GM23338 (cell line): ENCODE measurements around the gene TNNI2. TPM values are rescaled to one million over a fixed set of nuclear protein-coding genes. Genes with fewer than 3 reads are reported as not detected.

Source experiments
- ATAC-seq: fragments of 200-7000 bp; cut with Tn5 transposase; 3 replicates; pipeline ENCODE4 v1.9.1; 2020
- DNase-seq: peaks from one replicate; pipeline ENCODE4 v3.0.0-alpha.2; 2015; ENCODE audit warnings: low spot score
- H2AFZ ChIP-seq: fragments of 200-600 bp; sonication (generic); 2 replicates; pipeline ENCODE4 v1.8.0; 2016; ENCODE audit warnings: antibody characterized with exemption, mild to moderate bottlenecking, moderate library complexity
- H3F3A ChIP-seq: fragments of 200-600 bp; sonication (generic); replicated peaks from 2 replicates; pipeline ENCODE4 v1.8.0; 2017; ENCODE audit warnings: antibody characterized with exemption, mixed run types, low read depth
- H3K27ac ChIP-seq: fragments of 200-600 bp; sonication (generic); 2 replicates; pipeline ENCODE4 v1.6.1; 2016; ENCODE audit warnings: low read depth
- H3K27me3 ChIP-seq: fragments of 200-600 bp; sonication (generic); 2 replicates; pipeline ENCODE4 v1.8.0; 2016; ENCODE audit warnings: mild to moderate bottlenecking, mixed run types, moderate library complexity; ENCODE audit not compliant: insufficient read depth
- H3K36me3 ChIP-seq: fragments of 200-600 bp; sonication (generic); 2 replicates; pipeline ENCODE4 v1.8.0; 2016; ENCODE audit warnings: mild to moderate bottlenecking; ENCODE audit not compliant: insufficient read depth
- H3K4me1 ChIP-seq: fragments of 200-600 bp; sonication (generic); 2 replicates; pipeline ENCODE4 v1.8.0; 2016; ENCODE audit warnings: mild to moderate bottlenecking, moderate library complexity; ENCODE audit not compliant: insufficient read depth
- H3K4me2 ChIP-seq: fragments of 200-600 bp; sonication (generic); 2 replicates; pipeline ENCODE4 v1.7.1; 2017; ENCODE audit warnings: mixed run types
- H3K4me3 ChIP-seq: fragments of 200-600 bp; sonication (generic); 2 replicates; pipeline ENCODE4 v1.6.1; 2016; ENCODE audit warnings: mixed run types
- H3K79me2 ChIP-seq: fragments of 200-600 bp; sonication (generic); replicated peaks from 2 replicates; pipeline ENCODE4 v1.8.0; 2017; ENCODE audit warnings: mild to moderate bottlenecking; ENCODE audit not compliant: insufficient read depth
- H3K9me2 ChIP-seq: fragments of 200-600 bp; sonication (generic); 2 replicates; pipeline ENCODE4 v1.8.0; 2017; ENCODE audit not compliant: insufficient read depth
- H4K20me1 ChIP-seq: fragments of 200-600 bp; sonication (generic); replicated peaks from 2 replicates; pipeline ENCODE4 v1.8.0; 2017; ENCODE audit warnings: mild to moderate bottlenecking; ENCODE audit not compliant: insufficient read depth
- H3K27ac Mint-ChIP-seq: 2 replicates; pipeline ENCODE4 v1.8.0; 2020; ENCODE audit warnings: inconsistent platforms, mild to moderate bottlenecking, moderate library complexity, mixed read lengths
- H3K27me3 Mint-ChIP-seq: 3 replicates; pipeline ENCODE4 v1.8.0; 2022; ENCODE audit warnings: low read depth, mild to moderate bottlenecking, moderate library complexity, mixed read lengths, inconsistent platforms; ENCODE audit not compliant: insufficient read depth, poor library complexity
- H3K36me3 Mint-ChIP-seq: 3 replicates; pipeline ENCODE4 v1.8.0; 2021; ENCODE audit warnings: low read depth, mild to moderate bottlenecking, inconsistent platforms, moderate library complexity, mixed read lengths
- H3K4me1 Mint-ChIP-seq: 3 replicates; pipeline ENCODE4 v1.8.0; 2020; ENCODE audit warnings: mild to moderate bottlenecking, inconsistent platforms, mixed read lengths
- H3K4me3 Mint-ChIP-seq: 3 replicates; pipeline ENCODE4 v1.8.0; 2021; ENCODE audit warnings: moderate library complexity, mild to moderate bottlenecking, inconsistent platforms, mixed read lengths
- H3K9me3 Mint-ChIP-seq: 3 replicates; pipeline ENCODE4 v1.8.0; 2020; ENCODE audit warnings: moderate library complexity, mild to moderate bottlenecking, inconsistent platforms, mixed read lengths
- CREB1 ChIP-seq: fragments of 250-450 bp; sonication (Bioruptor Pico); IDR thresholded peaks from 2 replicates; pipeline ENCODE4 v1.5.0; 2020; ENCODE audit warnings: low read depth, mild to moderate bottlenecking, moderate library complexity
- EZH2 ChIP-seq: fragments of 200-600 bp; sonication (generic); IDR thresholded peaks from one replicate; pipeline ENCODE4 v1.8.0; 2017; ENCODE audit warnings: antibody characterized with exemption, mild to moderate bottlenecking, low read depth; ENCODE audit not compliant: unreplicated experiment
- EZH2phosphoT487 ChIP-seq: fragments of 200-600 bp; sonication (generic); IDR thresholded peaks from one replicate; pipeline ENCODE4 v1.8.1; 2018; ENCODE audit warnings: antibody characterized with exemption; ENCODE audit not compliant: unreplicated experiment
- JUNB ChIP-seq: IDR thresholded peaks from one replicate; pipeline ENCODE4 v1.6.1; 2016; ENCODE audit warnings: antibody characterized with exemption; ENCODE audit not compliant: unreplicated experiment
- NANOG ChIP-seq: IDR thresholded peaks from 2 replicates; pipeline ENCODE4 v1.6.1; 2016; ENCODE audit warnings: antibody characterized with exemption, borderline replicate concordance
- POLR2AphosphoS5 ChIP-seq: IDR thresholded peaks from 2 replicates; pipeline ENCODE4 v1.6.1; 2016; ENCODE audit warnings: antibody characterized with exemption, low read depth
- STAT1 ChIP-seq: IDR thresholded peaks from one replicate; pipeline ENCODE4 v1.6.1; 2016; ENCODE audit warnings: antibody characterized with exemption; ENCODE audit not compliant: unreplicated experiment
- ZNF331 ChIP-seq: fragments of 250-450 bp; sonication (Bioruptor Pico); IDR thresholded peaks from 2 replicates; pipeline ENCODE4 v1.5.0; 2020; ENCODE audit warnings: low read depth, mild to moderate bottlenecking, moderate library complexity
- polyA plus RNA-seq: library from polyadenylated mRNA; unstranded; fragments of >200 nt; fragmentation: Nextera tagmentation; extraction: Ambion mirVana; gene quantifications from 2 replicates; pipeline ENCODE4 v1.2.1, GENCODE V29; 2016
- total RNA-seq: library from RNA; depleted of rRNA; stranded (reverse); fragments of >200 nt; shearing (Covaris generic); gene quantifications from 2 replicates; pipeline ENCODE4 v1.2.3, GENCODE V29; 2014
- TF ChIP-seq, protein P1 (sequence below): IDR thresholded peaks from one replicate; pipeline ENCODE4 v1.6.1; 2018; ENCODE audit warnings: antibody characterized with exemption; ENCODE audit not compliant: unreplicated experiment
- TF ChIP-seq, protein P2 (sequence below): IDR thresholded peaks from 2 replicates; pipeline ENCODE4 v1.6.1; 2016; ENCODE audit warnings: antibody characterized with exemption

The TNNI2 gene
- total and polyA plus RNA-seq, 2 experiments from 2014 or later: not detected

DNA sequence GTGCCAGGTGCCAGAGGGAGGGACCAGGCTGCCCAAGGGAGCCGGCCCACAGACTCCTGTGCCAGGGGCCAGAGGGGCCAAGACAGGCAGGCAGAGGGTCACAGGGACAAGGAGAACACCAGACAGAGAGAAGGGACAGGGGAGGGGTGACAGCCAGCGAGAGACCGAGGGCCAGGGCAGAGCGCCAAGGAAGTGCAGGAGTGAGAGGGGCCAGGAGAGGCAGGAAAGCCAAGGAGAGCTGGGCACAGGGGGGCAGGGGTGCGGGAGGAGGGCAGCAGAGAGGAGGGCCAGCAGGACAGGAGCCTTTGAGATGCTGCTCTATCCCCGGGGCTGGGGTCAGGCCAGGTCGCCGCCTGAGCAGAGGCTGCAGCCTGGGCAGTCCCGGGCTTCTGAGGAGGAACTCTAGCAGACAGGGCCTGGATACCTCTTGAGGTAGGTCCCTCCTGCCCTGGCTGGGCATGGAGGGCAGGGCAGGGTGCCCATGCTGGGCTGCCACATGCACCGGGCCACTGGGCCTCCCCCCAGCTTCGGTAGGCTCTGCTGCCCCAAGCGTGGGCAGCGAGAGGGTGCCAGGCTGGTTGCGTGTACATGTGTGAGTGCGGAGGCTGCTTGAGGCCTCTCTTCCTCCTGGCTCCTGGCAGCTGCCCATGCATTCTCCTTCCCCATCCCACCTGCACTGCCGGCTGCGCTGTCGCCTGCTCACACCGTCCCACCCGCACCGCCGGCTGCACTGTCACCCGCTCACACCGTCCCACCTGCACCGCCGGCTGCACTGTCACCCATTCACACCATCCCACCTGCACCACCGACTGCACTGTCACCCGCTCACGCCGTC lies 26.3 kb downstream of the TNNI2 start:
- Histone ChIP-seq H3K79me2 (no peaks in the 10 kb centered on the region), H3K4me1 (no peaks in the 10 kb centered on the region), H4K20me1 (no peaks in the 10 kb centered on the region), H3K4me3 (no peak overlapping the region), H3F3A (no peaks in the 10 kb centered on the region), H3K27me3 (no peaks in the 10 kb centered on the region), H2AFZ (no peak overlapping the region), H3K36me3 (no peaks in the 10 kb centered on the region), H3K9me2 (no peaks in the 10 kb centered on the region), H3K27ac (no peak overlapping the region), H3K4me2 (no peak overlapping the region)
- Mint-ChIP-seq H3K4me3 (no peak overlapping the region), H3K27me3 (peaks cover 6% of the 10 kb centered on the region), H3K4me1 (no peaks in the 10 kb centered on the region), H3K36me3 (no peaks in the 10 kb centered on the region), H3K9me3 (no peaks in the 10 kb centered on the region), H3K27ac (no peak overlapping the region)
- DNase-seq: no peak
- TF ChIP-seq CREB1: no peak
- no peak for TF ChIP-seq JUNB
- TF ChIP-seq, protein P1, sequence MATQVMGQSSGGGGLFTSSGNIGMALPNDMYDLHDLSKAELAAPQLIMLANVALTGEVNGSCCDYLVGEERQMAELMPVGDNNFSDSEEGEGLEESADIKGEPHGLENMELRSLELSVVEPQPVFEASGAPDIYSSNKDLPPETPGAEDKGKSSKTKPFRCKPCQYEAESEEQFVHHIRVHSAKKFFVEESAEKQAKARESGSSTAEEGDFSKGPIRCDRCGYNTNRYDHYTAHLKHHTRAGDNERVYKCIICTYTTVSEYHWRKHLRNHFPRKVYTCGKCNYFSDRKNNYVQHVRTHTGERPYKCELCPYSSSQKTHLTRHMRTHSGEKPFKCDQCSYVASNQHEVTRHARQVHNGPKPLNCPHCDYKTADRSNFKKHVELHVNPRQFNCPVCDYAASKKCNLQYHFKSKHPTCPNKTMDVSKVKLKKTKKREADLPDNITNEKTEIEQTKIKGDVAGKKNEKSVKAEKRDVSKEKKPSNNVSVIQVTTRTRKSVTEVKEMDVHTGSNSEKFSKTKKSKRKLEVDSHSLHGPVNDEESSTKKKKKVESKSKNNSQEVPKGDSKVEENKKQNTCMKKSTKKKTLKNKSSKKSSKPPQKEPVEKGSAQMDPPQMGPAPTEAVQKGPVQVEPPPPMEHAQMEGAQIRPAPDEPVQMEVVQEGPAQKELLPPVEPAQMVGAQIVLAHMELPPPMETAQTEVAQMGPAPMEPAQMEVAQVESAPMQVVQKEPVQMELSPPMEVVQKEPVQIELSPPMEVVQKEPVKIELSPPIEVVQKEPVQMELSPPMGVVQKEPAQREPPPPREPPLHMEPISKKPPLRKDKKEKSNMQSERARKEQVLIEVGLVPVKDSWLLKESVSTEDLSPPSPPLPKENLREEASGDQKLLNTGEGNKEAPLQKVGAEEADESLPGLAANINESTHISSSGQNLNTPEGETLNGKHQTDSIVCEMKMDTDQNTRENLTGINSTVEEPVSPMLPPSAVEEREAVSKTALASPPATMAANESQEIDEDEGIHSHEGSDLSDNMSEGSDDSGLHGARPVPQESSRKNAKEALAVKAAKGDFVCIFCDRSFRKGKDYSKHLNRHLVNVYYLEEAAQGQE: no peak
- no peak for TF ChIP-seq NANOG
- no peak for TF ChIP-seq EZH2phosphoT487
- TF ChIP-seq, protein P2, sequence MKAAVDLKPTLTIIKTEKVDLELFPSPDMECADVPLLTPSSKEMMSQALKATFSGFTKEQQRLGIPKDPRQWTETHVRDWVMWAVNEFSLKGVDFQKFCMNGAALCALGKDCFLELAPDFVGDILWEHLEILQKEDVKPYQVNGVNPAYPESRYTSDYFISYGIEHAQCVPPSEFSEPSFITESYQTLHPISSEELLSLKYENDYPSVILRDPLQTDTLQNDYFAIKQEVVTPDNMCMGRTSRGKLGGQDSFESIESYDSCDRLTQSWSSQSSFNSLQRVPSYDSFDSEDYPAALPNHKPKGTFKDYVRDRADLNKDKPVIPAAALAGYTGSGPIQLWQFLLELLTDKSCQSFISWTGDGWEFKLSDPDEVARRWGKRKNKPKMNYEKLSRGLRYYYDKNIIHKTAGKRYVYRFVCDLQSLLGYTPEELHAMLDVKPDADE: no peak
- TF ChIP-seq ZNF331 (CRISPR knock-in tag): no peak
- TF ChIP-seq STAT1: no peak
- no peak; the same call in 2 of the 3 replicates for ATAC-seq

DNA sequence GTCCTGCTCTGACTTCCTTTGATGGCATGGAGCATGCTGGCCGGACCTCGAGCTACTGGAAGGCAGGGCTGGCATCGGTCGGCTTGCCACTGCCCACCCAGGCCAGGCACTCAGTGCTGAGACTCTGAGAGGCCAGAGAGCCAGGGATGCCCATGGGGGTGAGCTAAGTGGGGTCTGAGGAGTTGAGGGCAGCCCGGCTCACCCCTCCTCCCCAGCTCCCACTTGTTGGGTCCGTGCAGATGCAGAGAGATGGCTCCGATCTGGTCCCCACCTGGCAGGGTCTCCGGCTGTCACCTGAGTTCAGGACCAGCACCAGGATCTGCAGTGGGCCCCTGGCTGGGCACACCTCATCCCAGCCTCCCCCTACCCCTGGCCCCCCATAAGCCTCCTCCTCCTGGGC lies 27.4 kb downstream of the TNNI2 start:
- H3K4me1 ChIP-seq: no peaks in the 10 kb centered on the region
- H3K9me3 Mint-ChIP-seq: no peaks in the 10 kb centered on the region
- H3F3A ChIP-seq: no peaks in the 10 kb centered on the region
- ATAC-seq (no peak), DNase-seq (no peak)
- H2AFZ ChIP-seq: no peak overlapping the region
- H4K20me1 ChIP-seq: no peaks in the 10 kb centered on the region
- no peak overlapping the region for H3K27ac ChIP-seq
- no peak overlapping the region for H3K27ac Mint-ChIP-seq
- H3K9me2 ChIP-seq: no peaks in the 10 kb centered on the region
- no peak overlapping the region for H3K4me3 Mint-ChIP-seq
- peaks cover 6% of the 10 kb centered on the region for H3K27me3 Mint-ChIP-seq
- peaks cover 2% of the 10 kb centered on the region; the same call in 1 of the 3 replicates for H3K4me1 Mint-ChIP-seq
- no peaks in the 10 kb centered on the region for H3K36me3 ChIP-seq
- no peaks in the 10 kb centered on the region for H3K79me2 ChIP-seq
- no peak overlapping the region for H3K4me3 ChIP-seq
- no peak overlapping the region for H3K4me2 ChIP-seq
- TF ChIP-seq, protein P1: no peak
- no peak for TF ChIP-seq CREB1
- TF ChIP-seq JUNB: no peak
- no peak for TF ChIP-seq POLR2AphosphoS5
- no peak for TF ChIP-seq EZH2
- H3K27me3 ChIP-seq: no peaks in the 10 kb centered on the region
- no peaks in the 10 kb centered on the region for H3K36me3 Mint-ChIP-seq
